GM18505 (cell line): ENCODE results near the gene GPRC5B.

ENCODE experiments used
- ATAC-seq: cut with Tn5 transposase; IDR thresholded peaks from one replicate; pipeline ENCODE4 v1.9.1; 2021; ENCODE audit not compliant: unreplicated experiment
- POLR2A ChIP-seq: IDR thresholded peaks from 4 replicates; pipeline ENCODE4 v1.6.1; 2011; ENCODE audit warnings: borderline replicate concordance; ENCODE audit not compliant: insufficient read depth, insufficient read length; ENCODE audit errors: extremely low read depth

Gene GPRC5B

DNA sequence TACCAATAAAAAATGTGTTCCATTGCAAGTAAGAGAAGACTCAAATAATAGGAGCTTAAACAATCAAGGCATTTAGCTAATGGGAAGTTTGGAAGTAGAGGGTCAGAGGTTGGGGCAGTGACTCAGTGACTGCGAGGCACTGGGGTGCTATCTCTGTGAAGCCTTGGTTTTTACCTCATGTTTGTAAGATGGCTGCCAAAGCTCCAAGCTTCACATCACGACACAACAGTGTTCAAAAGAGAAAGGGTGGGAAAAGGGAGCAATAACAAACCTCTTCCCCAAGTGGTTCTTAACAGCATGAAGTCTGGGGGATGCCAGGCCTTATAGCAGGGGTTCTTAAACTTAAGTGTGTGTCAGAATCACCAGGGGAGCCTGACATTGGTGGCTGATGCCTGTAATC, 26.6 kb upstream of the GPRC5B start:
- no peak for TF ChIP-seq POLR2A
- no peak for ATAC-seq

GRCh38 chr16:19909750-19910322, 25.2 kb upstream of the GPRC5B start:
- TF ChIP-seq POLR2A, result no peak
- no peak for ATAC-seq

- no peak for ATAC-seq
- no peak for TF ChIP-seq POLR2A
Measured at GRCh38 chr16:19908921-19909320, 24.3 kb upstream of the GPRC5B start.

DNA sequence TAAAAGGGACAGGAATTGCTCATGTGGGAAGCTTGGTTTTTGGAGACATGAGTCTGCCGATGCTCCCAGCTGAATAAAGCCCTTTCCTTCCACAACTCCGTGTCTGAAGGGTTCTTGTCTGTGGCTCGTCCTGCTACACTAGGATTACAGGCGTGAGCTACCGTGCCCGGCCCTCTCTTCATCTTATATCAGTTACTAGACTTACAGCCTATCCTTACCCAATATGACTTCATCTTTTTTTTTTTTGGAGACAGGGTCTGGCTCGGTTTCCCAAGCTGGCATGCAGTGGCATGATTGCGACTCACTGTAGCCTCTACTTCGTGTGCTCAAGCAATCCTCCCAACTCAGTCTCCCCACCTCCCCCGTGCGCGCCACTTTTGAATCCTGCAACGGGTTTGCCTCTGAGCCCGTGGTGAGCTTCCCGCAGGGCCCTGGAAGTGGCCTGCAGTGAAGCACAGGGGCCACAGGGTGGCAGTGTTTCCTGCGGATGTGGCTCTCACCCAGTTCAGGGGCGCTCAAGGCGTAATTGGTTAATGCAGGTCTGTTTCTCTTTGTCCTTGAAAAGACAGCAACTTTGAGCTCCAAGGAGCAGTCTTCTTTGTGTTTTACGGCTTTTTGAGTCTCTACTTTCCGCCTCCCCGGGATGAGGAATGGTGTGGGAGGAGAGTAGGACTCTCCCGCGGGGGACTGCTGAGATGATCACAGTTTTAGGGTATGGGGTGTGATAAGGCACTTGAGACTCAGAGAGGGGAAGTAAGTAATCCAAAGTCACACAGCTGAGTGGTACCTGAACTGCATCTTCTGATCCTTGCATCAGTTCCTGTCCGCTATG, 22.7 kb upstream of the GPRC5B start:
- no peak for TF ChIP-seq POLR2A
- peak; percentile 70 for ATAC-seq

DNA sequence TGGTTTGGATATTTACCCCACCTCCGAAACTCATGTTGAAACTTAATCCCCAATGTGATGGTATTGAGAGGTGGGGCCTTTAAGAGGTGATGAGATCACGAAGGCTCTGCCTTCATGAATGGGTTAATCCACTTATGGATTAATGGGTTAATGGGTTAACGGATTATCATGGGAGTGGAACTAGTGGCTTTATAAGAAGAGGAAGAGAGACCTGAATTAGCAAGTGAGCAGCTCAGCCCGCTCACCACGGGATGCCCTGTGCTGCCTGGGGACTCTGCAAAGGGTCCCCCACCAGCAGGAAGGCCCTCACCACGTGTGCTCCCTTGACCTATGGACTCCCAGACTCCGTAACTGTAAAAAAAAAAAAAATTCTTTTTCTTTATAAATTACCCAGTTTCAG, 16.5 kb upstream of the GPRC5B start:
- no peak for ATAC-seq
- no peak for TF ChIP-seq POLR2A

DNA sequence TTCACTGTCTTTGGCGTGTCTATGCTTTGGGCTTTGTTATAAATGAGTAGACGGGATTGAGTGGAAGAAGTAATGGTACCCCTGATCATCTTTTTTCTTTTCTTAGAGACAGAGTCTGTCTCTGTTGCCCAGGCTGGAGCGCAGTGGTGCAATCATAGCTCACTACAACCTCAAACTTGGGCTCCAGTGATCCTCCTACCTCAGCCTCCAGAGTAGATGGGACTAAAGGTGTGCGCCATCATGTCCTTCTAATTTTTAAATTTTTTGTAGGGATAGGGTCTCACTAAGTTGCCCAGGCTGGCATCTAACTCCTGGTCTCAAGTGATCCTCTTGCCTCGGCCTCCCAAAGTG, 14.9 kb upstream of the GPRC5B start:
- no peak for ATAC-seq
- TF ChIP-seq POLR2A, result no peak

DNA sequence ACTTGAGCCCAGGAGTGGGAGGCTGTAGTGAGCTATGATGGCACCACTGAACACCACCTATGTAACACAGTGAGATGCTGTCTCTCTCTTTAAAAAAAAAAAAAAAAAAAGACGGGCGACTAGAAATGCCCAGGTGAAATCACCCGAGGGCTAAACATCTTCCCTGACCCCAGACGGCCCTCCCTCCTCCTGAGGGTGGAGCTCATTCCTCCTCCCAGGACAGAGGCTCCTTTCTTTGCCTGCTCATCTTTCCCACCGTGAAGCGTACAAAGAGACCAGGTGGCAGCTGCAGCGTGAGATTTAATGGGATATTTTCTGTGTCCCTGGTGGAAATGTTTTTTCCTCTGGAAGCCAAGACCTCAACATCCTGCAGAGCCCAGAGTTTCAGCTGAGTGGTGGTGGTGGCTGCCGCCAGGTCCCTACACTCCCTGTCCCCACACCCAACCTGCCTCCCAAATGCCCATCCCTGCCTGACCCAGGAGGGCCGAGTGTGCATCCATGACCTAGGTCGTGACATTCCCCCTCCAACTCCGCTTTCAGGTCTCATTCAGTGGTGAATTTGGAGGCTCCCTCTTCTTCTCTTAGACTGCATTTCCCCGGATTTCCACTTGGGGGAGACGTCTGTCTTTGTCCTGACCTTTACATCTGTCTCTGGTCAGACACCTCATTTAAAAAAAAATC, 14.4 kb upstream of the GPRC5B start:
- ATAC-seq, result no peak
- no peak for TF ChIP-seq POLR2A

DNA sequence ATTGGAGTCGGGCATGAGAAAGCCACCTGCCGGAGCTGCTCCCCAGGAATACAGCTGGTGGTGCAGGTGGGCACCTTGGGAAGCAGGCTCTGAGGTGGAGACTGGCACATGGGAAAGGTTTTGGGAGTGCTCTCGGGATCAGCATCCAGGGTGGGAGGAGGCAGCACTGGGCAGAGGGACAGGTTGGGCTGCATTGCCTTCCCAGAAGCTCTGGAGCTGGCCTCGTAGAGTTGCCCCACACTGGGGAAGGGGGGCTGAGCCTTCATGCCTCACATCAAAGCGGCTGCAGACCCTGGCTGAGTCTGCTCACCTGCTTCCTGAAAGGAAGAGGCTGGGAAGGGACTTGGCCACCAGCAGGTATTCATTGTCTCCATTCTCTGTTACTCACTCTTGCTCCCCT, 13.5 kb upstream of the GPRC5B start:
- no peak for ATAC-seq
- no peak for TF ChIP-seq POLR2A

DNA sequence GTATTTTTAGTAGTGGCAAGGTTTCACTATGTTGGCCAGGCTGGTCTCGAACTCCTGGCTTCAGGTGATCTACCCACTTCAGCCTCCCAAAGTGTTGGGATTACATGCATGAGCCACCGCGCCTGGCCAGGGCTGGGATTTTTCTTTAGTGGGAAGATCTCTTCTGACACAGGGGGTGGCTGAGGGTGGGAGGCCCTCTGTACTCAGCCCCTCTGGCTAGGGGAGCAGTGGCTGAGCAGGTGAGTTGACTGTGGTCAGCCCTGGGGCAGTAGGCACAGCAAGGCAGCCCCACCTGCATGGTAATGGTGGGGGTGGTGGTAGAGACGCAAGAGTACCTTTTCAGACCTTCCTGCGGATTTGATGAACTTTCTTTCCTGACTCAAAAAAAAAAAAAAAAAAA, 12.3 kb upstream of the GPRC5B start:
- no peak for ATAC-seq
- TF ChIP-seq POLR2A, result no peak

- no peak for ATAC-seq
- TF ChIP-seq POLR2A, result no peak
Measured at GRCh38 chr16:19894586-19894985, 9.9 kb upstream of the GPRC5B start.

- no peak for ATAC-seq
- no peak for TF ChIP-seq POLR2A
Measured at GRCh38 chr16:19892902-19893301, 8.3 kb upstream of the GPRC5B start.

GRCh38 chr16:19890901-19891300, 6.3 kb upstream of the GPRC5B start:
- ATAC-seq, result no peak
- TF ChIP-seq POLR2A, result no peak

GRCh38 chr16:19888834-19889233, 4.2 kb upstream of the GPRC5B start:
- TF ChIP-seq POLR2A, result no peak
- no peak for ATAC-seq
